ENCODE data around the gene LTBP4.

DNA sequence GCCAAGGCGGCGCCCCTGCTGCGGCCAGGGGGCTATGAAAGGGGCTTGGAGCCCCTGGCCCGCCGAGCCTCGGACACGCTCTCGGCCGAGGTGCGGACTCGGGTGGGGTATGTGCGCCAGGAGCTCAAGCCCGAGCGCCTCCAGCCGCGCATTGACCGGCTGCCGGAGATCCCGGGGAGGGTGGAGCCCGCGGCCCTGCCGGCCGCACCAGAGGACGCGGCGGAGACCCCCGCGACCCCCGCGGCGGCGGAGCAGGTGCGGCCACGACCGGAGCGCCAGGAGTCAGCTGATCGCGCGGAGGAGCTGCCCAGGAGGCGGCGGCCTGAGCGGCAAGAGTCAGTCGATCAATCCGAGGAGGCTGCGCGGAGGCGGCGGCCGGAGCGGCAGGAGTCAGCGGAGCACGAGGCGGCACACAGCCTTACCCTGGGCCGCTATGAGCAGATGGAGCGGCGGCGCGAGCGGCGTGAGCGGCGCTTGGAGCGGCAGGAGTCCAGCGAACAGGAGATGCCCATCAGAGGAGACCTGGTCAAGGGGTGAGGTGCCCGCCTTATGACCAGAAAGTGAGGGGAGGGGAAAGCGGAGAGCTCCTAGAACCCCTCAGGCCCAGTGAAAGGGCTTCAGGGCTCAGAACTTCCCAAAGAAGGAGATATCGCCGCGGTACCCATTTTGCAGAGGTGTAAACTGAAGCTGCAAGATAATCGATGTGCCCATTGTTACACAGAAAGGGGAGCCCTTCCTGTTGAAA, 33.2 kb upstream of the LTBP4 start:
- TF ChIP-seq, protein P1, sequence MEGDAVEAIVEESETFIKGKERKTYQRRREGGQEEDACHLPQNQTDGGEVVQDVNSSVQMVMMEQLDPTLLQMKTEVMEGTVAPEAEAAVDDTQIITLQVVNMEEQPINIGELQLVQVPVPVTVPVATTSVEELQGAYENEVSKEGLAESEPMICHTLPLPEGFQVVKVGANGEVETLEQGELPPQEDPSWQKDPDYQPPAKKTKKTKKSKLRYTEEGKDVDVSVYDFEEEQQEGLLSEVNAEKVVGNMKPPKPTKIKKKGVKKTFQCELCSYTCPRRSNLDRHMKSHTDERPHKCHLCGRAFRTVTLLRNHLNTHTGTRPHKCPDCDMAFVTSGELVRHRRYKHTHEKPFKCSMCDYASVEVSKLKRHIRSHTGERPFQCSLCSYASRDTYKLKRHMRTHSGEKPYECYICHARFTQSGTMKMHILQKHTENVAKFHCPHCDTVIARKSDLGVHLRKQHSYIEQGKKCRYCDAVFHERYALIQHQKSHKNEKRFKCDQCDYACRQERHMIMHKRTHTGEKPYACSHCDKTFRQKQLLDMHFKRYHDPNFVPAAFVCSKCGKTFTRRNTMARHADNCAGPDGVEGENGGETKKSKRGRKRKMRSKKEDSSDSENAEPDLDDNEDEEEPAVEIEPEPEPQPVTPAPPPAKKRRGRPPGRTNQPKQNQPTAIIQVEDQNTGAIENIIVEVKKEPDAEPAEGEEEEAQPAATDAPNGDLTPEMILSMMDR (IDR thresholded peaks at IDR 0.05; ENCODE audit: insufficient read depth, low read depth, low read length) = no peak
- TF ChIP-seq EZH2 (IDR thresholded peaks at IDR 0.05; ENCODE audit: insufficient read depth, low read length) = peak; percentile 85

Data from astrocyte (in vitro differentiated cells and primary cell).